Fibroblast of villous mesenchyme (primary cell): ENCODE measurements around the gene MVB12B. TPM values are rescaled to one million over a fixed set of nuclear protein-coding genes. Genes with fewer than 3 reads are reported as not detected.

ENCODE experiments used
- DNase-seq: peaks from one replicate; pipeline ENCODE4 v3.0.0-alpha.2; 2010; ENCODE audit warnings: low read depth
- H3K4me3 ChIP-seq: 2 replicates; pipeline ENCODE4 v1.5.1; 2011; ENCODE audit warnings: low read depth, mild to moderate bottlenecking, low read length
- total RNA-seq: library from RNA; depleted of rRNA; stranded (reverse); fragments of >200 nt; gene quantifications from 2 replicates; pipeline ENCODE4 v1.2.3, GENCODE V29; 2012
- TF ChIP-seq, protein P1 (sequence below): IDR thresholded peaks from 2 replicates; pipeline ENCODE4 v1.5.1; 2012; ENCODE audit warnings: low read depth, mild to moderate bottlenecking, low read length; ENCODE audit not compliant: insufficient read depth

MVB12B gene
- total RNA-seq, 1 donor: 3.5 TPM

DNA sequence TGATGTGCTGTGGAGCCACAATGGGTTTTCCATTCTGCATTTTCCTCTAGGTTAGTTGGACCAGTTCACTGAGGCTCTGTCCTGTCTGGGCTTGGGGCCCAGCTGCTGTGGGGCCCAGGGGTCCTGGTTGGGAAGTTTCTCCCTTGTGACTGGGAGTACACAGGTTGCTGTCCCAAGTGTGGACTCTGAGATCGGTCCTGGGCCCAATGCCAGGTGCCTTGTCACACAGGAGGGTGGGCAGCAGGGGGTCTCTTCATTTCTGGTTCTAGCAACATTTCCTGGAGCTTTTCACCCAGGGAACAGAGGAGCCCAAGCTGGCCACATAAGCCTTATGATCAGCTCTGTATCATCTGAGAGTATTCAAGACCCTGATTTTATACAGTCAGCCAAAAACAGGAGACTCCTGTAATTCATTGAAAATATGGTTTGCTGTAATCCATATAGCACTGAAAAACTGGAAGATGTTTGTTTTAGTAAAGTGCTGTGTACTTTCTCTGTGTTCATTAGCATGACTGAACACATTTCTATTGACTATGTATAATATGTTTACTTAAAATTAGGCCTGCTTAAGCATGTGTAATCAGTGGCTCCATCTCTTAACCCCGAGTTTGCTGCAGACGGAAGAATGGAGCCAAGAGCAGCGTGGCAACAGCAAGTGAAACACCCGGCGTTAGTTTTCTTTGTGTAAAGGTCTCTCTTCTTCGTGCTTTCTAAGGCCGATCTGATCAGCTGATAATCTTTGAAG, 62.5 kb downstream of the MVB12B start:
- TF ChIP-seq, protein P1, sequence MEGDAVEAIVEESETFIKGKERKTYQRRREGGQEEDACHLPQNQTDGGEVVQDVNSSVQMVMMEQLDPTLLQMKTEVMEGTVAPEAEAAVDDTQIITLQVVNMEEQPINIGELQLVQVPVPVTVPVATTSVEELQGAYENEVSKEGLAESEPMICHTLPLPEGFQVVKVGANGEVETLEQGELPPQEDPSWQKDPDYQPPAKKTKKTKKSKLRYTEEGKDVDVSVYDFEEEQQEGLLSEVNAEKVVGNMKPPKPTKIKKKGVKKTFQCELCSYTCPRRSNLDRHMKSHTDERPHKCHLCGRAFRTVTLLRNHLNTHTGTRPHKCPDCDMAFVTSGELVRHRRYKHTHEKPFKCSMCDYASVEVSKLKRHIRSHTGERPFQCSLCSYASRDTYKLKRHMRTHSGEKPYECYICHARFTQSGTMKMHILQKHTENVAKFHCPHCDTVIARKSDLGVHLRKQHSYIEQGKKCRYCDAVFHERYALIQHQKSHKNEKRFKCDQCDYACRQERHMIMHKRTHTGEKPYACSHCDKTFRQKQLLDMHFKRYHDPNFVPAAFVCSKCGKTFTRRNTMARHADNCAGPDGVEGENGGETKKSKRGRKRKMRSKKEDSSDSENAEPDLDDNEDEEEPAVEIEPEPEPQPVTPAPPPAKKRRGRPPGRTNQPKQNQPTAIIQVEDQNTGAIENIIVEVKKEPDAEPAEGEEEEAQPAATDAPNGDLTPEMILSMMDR: no peak
- H3K4me3 ChIP-seq: no peak overlapping the region
- DNase-seq: no peak

DNA sequence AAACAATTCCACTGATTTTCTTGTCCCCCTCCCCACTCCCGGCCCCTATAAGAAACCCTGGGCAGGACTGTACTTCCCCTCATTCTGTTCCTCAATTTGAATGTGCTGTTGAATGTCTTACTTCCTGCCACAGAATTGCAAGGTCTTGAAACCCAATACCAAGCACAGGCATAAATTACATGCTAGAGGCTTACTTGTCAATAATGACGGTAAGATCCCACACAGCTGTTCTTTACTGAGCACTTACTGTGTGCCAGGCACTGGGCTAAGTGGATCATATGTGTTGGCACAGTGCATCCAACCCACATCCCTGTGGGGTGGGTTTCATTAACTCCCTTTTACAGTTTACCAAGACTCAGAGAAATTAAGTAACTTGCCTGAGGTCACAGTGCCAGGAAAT, 63.4 kb downstream of the MVB12B start:
- no peak overlapping the region for H3K4me3 ChIP-seq
- TF ChIP-seq, protein P1: no peak
- no peak for DNase-seq

DNA sequence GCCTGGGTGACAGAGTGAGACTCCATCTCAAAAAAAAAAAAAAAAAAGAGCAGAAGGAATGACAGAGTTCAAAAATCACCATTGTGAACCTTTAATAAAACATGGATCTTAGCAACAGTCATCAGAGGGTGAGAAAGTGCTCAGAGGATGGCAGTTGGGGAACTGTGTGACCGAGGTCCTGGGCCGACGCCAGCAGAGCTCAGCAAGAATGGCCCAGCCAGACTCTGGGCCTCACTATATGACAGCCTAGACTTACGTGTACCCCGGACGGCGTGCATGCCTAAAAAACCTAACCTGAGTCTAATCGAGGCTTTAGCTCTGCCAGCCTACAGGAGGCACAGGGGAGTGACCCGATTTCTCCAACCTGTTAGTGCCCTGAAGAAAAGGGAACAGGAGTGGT, 64.3 kb downstream of the MVB12B start:
- no peak overlapping the region for H3K4me3 ChIP-seq
- TF ChIP-seq, protein P1: no peak
- no peak for DNase-seq

DNA sequence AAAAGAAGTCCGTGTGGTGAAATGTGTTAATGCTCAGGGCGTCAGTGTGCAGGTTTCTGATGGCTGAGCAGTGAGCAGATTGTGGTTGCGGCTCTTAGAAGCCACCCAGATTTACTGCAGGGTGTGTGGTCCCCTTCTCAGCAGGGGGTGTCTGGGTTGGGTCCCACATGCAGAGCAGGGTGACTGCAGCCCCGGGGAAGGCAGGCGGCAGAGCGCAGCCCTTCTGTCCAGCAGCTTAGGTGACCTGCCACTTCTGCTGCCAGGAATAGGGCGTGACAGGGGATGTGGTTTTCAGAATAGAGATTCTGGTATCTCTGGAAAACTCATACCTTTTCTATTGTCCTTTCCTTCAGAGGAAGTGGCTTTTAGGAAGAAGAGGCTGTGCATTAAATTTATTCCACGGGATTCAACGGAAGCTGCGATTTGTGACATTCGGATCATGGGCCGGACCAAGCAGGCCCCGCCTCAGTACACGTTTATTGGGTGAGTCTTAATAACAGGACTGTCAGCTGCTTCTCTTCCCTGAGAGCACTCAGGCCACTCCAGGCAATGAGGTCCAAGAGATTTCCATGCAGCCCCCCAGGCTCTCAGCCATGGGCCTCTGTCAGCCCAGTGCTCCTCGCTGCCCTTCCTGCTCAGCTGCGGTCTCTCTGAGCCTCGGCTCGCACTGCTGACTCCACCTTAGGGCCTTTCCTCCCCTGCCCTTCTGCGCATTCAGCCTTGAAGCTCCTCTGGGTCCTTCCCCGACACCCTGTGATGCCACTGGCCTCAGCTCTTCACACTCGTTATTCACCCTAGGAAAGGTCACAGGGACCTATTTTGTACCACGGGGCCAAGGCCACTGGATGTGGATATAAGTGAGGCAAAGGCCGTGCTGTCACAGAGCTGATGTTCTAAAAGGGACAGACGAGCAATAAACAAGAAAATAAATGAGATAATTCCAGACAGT, 65.4 kb downstream of the MVB12B start:
- DNase-seq: no peak

DNA sequence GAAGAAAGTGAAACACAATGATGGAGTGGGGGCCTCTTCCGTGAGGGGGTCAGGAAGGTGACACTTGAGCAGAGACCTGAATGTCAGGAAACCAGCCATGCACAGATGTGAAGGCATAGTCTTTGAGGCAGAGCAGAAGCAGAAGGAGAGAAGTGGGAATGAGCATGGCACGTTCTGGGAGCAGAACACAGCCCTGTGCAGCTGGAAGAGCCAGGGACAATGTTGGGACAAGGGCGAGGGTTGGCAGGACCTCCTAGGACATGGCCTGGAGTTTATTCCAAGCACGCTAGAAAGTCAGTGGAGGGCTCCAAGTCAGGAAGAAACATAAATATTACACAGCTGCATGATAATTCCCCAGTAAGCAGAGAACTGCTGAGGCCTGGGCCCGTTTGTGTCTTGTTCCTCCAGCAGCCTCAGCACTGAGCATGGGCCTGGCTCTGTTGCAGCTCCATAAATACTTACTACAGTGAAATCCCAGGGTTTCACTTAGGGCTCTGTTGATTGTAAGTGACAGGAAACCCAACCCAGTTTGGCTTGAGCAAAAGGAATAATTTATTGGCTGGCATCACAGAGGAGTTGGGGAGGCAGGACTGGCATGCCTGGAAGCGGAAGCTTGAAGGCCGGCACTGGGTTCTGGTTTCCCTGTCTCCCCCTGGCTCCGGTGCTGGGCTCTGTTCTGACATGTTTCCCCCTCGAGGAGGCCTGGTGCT, 66.2 kb downstream of the MVB12B start:
- DNase-seq: no peak
- H3K4me3 ChIP-seq: no peak overlapping the region
- TF ChIP-seq, protein P1: no peak

More for the DNA sequence above, 65.4 kb downstream of the MVB12B start:
- TF ChIP-seq, protein P1: no peak
- no peak overlapping the region for H3K4me3 ChIP-seq

DNA sequence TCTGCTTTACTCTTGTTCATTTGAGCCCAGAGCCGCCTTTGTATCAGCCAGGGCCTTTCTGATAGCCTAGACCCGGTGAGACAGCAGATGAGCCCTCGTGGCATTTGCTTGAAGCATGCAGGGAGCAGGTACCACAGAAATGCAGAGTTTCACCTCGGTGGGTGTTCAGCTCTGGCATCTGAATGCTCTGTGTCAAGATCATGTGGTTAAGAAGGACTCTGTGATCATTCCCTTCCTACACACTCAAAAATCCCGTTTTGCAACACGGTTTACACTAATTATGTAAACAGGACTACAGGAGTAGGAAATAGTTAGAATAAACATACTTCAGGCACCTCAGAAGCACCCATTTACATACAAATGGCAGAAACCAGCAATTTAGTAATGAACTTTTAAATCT, 67.2 kb downstream of the MVB12B start:
- peak; percentile 56 for DNase-seq
- no peak overlapping the region for H3K4me3 ChIP-seq
- TF ChIP-seq, protein P1: no peak
